Measurements from ENCODE around the gene TGFBI. TPM values are rescaled to one million over a fixed set of nuclear protein-coding genes. Genes with fewer than 3 reads are reported as not detected.

The TGFBI gene
- total and polyA plus RNA-seq, 5 donors from 2014 or later: 1.5 to 3.7 (median 2.3) TPM

- Histone ChIP-seq H3K4me1 (ENCODE audit: control insufficient read depth, insufficient read depth, low read length, poor library complexity, severe bottlenecking) (no peaks in the 10 kb centered on the region), H3K27me3 (ENCODE audit: control insufficient read depth, insufficient read depth, low read length) (no peaks in the 10 kb centered on the region), H3K27ac (ENCODE audit: insufficient read depth, low read length, poor library complexity, severe bottlenecking) (no peak overlapping the region), H3K36me3 (ENCODE audit: control insufficient read depth, insufficient read depth, low read length) (no peaks in the 10 kb centered on the region), H3K9me3 (ENCODE audit: control insufficient read depth in 2 of 2, low read length in 2 of 2) (no peaks in the 10 kb centered on the region), H3K4me3 (ENCODE audit: low read depth, low read length) (no peak overlapping the region)
- Mint-ChIP-seq H3K27me3 (no peaks in the 10 kb centered on the region), H3K36me3 (no peaks in the 10 kb centered on the region), H3K4me1 (peaks cover 0 to 3% (median under 1%) of the 10 kb centered on the region in 4 donors), H3K27ac (no peak overlapping the region), H3K9me3 (no peaks in the 10 kb centered on the region), H3K4me3 (no peak overlapping the region)
- DNase-seq (no peak), ATAC-seq (ENCODE audit: low read depth in 2 of 2) (no peak)
Observed at GRCh38 chr5:136058039-136058971, 29.5 kb downstream of the TGFBI start.

GRCh38 chr5:136058972-136059354 is 30.2 kb downstream of the TGFBI start:
- Histone ChIP-seq H3K27me3 (ENCODE audit: control insufficient read depth, insufficient read depth, low read length) (no peaks in the 10 kb centered on the region), H3K36me3 (ENCODE audit: control insufficient read depth, insufficient read depth, low read length) (no peaks in the 10 kb centered on the region), H3K4me1 (ENCODE audit: control insufficient read depth, insufficient read depth, low read length, poor library complexity, severe bottlenecking) (no peaks in the 10 kb centered on the region), H3K9me3 (ENCODE audit: control insufficient read depth in 2 of 2, low read length in 2 of 2) (no peaks in the 10 kb centered on the region), H3K27ac (ENCODE audit: insufficient read depth, low read length, poor library complexity, severe bottlenecking) (no peak overlapping the region), H3K4me3 (ENCODE audit: low read depth, low read length) (no peak overlapping the region)
- peaks cover 0 to 3% (median under 1%) of the 10 kb centered on the region in 4 donors for H3K4me1 Mint-ChIP-seq
- no peaks in the 10 kb centered on the region for H3K36me3 Mint-ChIP-seq
- H3K27me3 Mint-ChIP-seq: no peaks in the 10 kb centered on the region
- H3K27ac Mint-ChIP-seq: peak overlapping the region in 1 of 3 donors; percentile 4
- no peaks in the 10 kb centered on the region for H3K9me3 Mint-ChIP-seq
- no peak for ATAC-seq (ENCODE audit: low read depth in 2 of 2)
- no peak overlapping the region for H3K4me3 Mint-ChIP-seq
- DNase-seq: no peak

- Histone ChIP-seq H3K4me3 (ENCODE audit: low read depth, low read length) (no peak overlapping the region), H3K4me1 (ENCODE audit: control insufficient read depth, insufficient read depth, low read length, poor library complexity, severe bottlenecking) (no peaks in the 10 kb centered on the region), H3K9me3 (ENCODE audit: control insufficient read depth in 2 of 2, low read length in 2 of 2) (no peaks in the 10 kb centered on the region), H3K27me3 (ENCODE audit: control insufficient read depth, insufficient read depth, low read length) (no peaks in the 10 kb centered on the region), H3K27ac (ENCODE audit: insufficient read depth, low read length, poor library complexity, severe bottlenecking) (no peak overlapping the region), H3K36me3 (ENCODE audit: control insufficient read depth, insufficient read depth, low read length) (no peaks in the 10 kb centered on the region)
- H3K4me1 Mint-ChIP-seq: peaks cover 0 to 3% (median under 1%) of the 10 kb centered on the region in 4 donors
- H3K9me3 Mint-ChIP-seq: no peaks in the 10 kb centered on the region
- H3K27ac Mint-ChIP-seq: peak overlapping the region in 1 of 3 donors; percentile 22
- DNase-seq: no peak
- H3K4me3 Mint-ChIP-seq: no peak overlapping the region
- H3K36me3 Mint-ChIP-seq: no peaks in the 10 kb centered on the region
- H3K27me3 Mint-ChIP-seq: no peaks in the 10 kb centered on the region
- ATAC-seq (ENCODE audit: low read depth in 2 of 2): no peak
Observed at GRCh38 chr5:136060963-136061362, 32.2 kb downstream of the TGFBI start.

- no peaks in the 10 kb centered on the region for H3K9me3 Mint-ChIP-seq
- no peak overlapping the region for H3K4me3 Mint-ChIP-seq
- no peaks in the 10 kb centered on the region for H3K36me3 ChIP-seq (ENCODE audit: control insufficient read depth, insufficient read depth, low read length)
Observed at GRCh38 chr5:136061630-136062365, 33.0 kb downstream of the TGFBI start.

GRCh38 chr5:136062366-136063274 is 33.8 kb downstream of the TGFBI start:
- DNase-seq (peak in 2 of 3 donors; percentile 16 to 27), ATAC-seq (ENCODE audit: low read depth in 2 of 2) (no peak)
- Histone ChIP-seq H3K9me3 (ENCODE audit: control insufficient read depth in 2 of 2, low read length in 2 of 2) (no peaks in the 10 kb centered on the region), H3K27me3 (ENCODE audit: control insufficient read depth, insufficient read depth, low read length) (no peaks in the 10 kb centered on the region), H3K4me3 (ENCODE audit: low read depth, low read length) (no peak overlapping the region), H3K4me1 (ENCODE audit: control insufficient read depth, insufficient read depth, low read length, poor library complexity, severe bottlenecking) (no peaks in the 10 kb centered on the region), H3K27ac (ENCODE audit: insufficient read depth, low read length, poor library complexity, severe bottlenecking) (no peak overlapping the region), H3K36me3 (ENCODE audit: control insufficient read depth, insufficient read depth, low read length) (no peaks in the 10 kb centered on the region)
- no peak overlapping the region for H3K4me3 Mint-ChIP-seq
- H3K4me1 Mint-ChIP-seq: peaks cover 0 to 3% (median 0%) of the 10 kb centered on the region in 4 donors
- no peak overlapping the region for H3K27ac Mint-ChIP-seq
- peaks cover 5% of the 10 kb centered on the region for H3K27me3 Mint-ChIP-seq
- peaks cover 0 to 1% (median 0%) of the 10 kb centered on the region in 7 donors for H3K9me3 Mint-ChIP-seq
- no peaks in the 10 kb centered on the region for H3K36me3 Mint-ChIP-seq

More at GRCh38 chr5:136061630-136062365, 33.0 kb downstream of the TGFBI start:
- H3K36me3 Mint-ChIP-seq: no peaks in the 10 kb centered on the region
- ATAC-seq (ENCODE audit: low read depth in 2 of 2) (no peak), DNase-seq (no peak)
- Histone ChIP-seq H3K27ac (ENCODE audit: insufficient read depth, low read length, poor library complexity, severe bottlenecking) (no peak overlapping the region), H3K4me3 (ENCODE audit: low read depth, low read length) (no peak overlapping the region), H3K4me1 (ENCODE audit: control insufficient read depth, insufficient read depth, low read length, poor library complexity, severe bottlenecking) (no peaks in the 10 kb centered on the region), H3K27me3 (ENCODE audit: control insufficient read depth, insufficient read depth, low read length) (no peaks in the 10 kb centered on the region), H3K9me3 (ENCODE audit: control insufficient read depth in 2 of 2, low read length in 2 of 2) (no peaks in the 10 kb centered on the region)
- peaks cover under 1% of the 10 kb centered on the region for H3K27me3 Mint-ChIP-seq
- H3K4me1 Mint-ChIP-seq: peaks cover 0 to 3% (median under 1%) of the 10 kb centered on the region in 4 donors
- no peak overlapping the region for H3K27ac Mint-ChIP-seq

- DNase-seq (no peak), ATAC-seq (ENCODE audit: low read depth in 2 of 2) (no peak)
- Histone ChIP-seq H3K4me1 (ENCODE audit: control insufficient read depth, insufficient read depth, low read length, poor library complexity, severe bottlenecking) (no peaks in the 10 kb centered on the region), H3K36me3 (ENCODE audit: control insufficient read depth, insufficient read depth, low read length) (no peaks in the 10 kb centered on the region), H3K27me3 (ENCODE audit: control insufficient read depth, insufficient read depth, low read length) (no peaks in the 10 kb centered on the region), H3K9me3 (ENCODE audit: control insufficient read depth in 2 of 2, low read length in 2 of 2) (no peaks in the 10 kb centered on the region), H3K4me3 (ENCODE audit: low read depth, low read length) (no peak overlapping the region), H3K27ac (ENCODE audit: insufficient read depth, low read length, poor library complexity, severe bottlenecking) (no peak overlapping the region)
- Mint-ChIP-seq H3K36me3 (no peaks in the 10 kb centered on the region), H3K9me3 (peaks cover 0 to 1% (median 0%) of the 10 kb centered on the region in 7 donors), H3K4me3 (no peak overlapping the region), H3K4me1 (peaks cover 0 to 3% (median 0%) of the 10 kb centered on the region in 4 donors), H3K27ac (no peak overlapping the region), H3K27me3 (peaks cover 5% of the 10 kb centered on the region)
Observed at GRCh38 chr5:136063778-136064465, 35.1 kb downstream of the TGFBI start.

GRCh38 chr5:136064510-136064909 is 35.7 kb downstream of the TGFBI start:
- H3K27me3 ChIP-seq (ENCODE audit: control insufficient read depth, insufficient read depth, low read length): no peaks in the 10 kb centered on the region
- no peaks in the 10 kb centered on the region for H3K4me1 ChIP-seq (ENCODE audit: control insufficient read depth, insufficient read depth, low read length, poor library complexity, severe bottlenecking)
- Mint-ChIP-seq H3K9me3 (peaks cover 0 to 3% (median 0%) of the 10 kb centered on the region in 7 donors), H3K27me3 (peaks cover 5% of the 10 kb centered on the region), H3K36me3 (no peaks in the 10 kb centered on the region), H3K27ac (no peak overlapping the region), H3K4me1 (peaks cover 0 to under 1% (median 0%) of the 10 kb centered on the region in 4 donors), H3K4me3 (no peak overlapping the region)
- H3K9me3 ChIP-seq (ENCODE audit: control insufficient read depth in 2 of 2, low read length in 2 of 2): no peaks in the 10 kb centered on the region
- H3K36me3 ChIP-seq (ENCODE audit: control insufficient read depth, insufficient read depth, low read length): no peaks in the 10 kb centered on the region
- no peak for ATAC-seq (ENCODE audit: low read depth in 2 of 2)
- H3K27ac ChIP-seq (ENCODE audit: insufficient read depth, low read length, poor library complexity, severe bottlenecking): no peak overlapping the region
- no peak overlapping the region for H3K4me3 ChIP-seq (ENCODE audit: low read depth, low read length)
- DNase-seq: no peak

Measured in CD4-positive, CD25-positive, alpha-beta regulatory T cell (primary cell).